AG04449 (cell line): ENCODE data around the gene ROPN1L.

Experiments
- CTCF ChIA-PET: fragments of 350-600 bp; formaldehyde crosslinking; extraction: SDS; loops from one replicate; lab custom pipeline; 2021; ENCODE audit warnings: antibody characterized with exemption; lab: Yijun Ruan, JAX
- POLR2A ChIA-PET: fragments of 400-600, 350-600 bp; formaldehyde crosslinking; extraction: SDS; loops from one replicate; lab custom pipeline; 2020; ENCODE audit warnings: antibody characterized with exemption, inconsistent platforms; lab: Yijun Ruan, JAX
- DNase-seq: peaks from one replicate; pipeline ENCODE4 v3.0.0-alpha.2; 2010; ENCODE audit warnings: low read depth, low spot score
- H3K4me3 ChIP-seq: 2 replicates; pipeline ENCODE4 v1.5.1; 2011; ENCODE audit warnings: low read depth, mild to moderate bottlenecking, control low read depth, low read length
- CTCF ChIP-seq: IDR thresholded peaks from one replicate; pipeline ENCODE4 v1.5.1; 2011; ENCODE audit warnings: mild to moderate bottlenecking, moderate library complexity, low read length, control low read depth, inconsistent platforms; ENCODE audit not compliant: insufficient read depth; ENCODE audit errors: missing control alignments

ROPN1L gene

GRCh38 chr5:10479154-10479721 is 37.6 kb downstream of the ROPN1L start:
- no peak for DNase-seq
- H3K4me3 ChIP-seq = no peak overlapping the region
- CTCF ChIA-PET = interaction anchor here (1.1 kb wide), 1 partner anchor 24 kb away, joined by 5 read pairs; no protein-coding TSS in a partner anchor
- TF ChIP-seq CTCF = no peak
- POLR2A ChIA-PET = interaction anchor here (1.1 to 1.3 kb wide), 3 partner anchors 46 to 78 kb away, joined by 3 read pairs; no protein-coding TSS in a partner anchor

- no peak for TF ChIP-seq CTCF
- no peak for DNase-seq
- CTCF ChIA-PET = interaction anchor here (1.1 to 1.4 kb wide), 2 partner anchors 28 to 147 kb away, joined by 3 to 7 read pairs; no protein-coding TSS in a partner anchor
- no peak overlapping the region for H3K4me3 ChIP-seq
- POLR2A ChIA-PET = interaction anchor here (1.3 kb wide), 1 partner anchor 77 kb away, joined by 3 read pairs; no protein-coding TSS in a partner anchor
Measured at GRCh38 chr5:10480237-10480985, 38.7 kb downstream of the ROPN1L start.

GRCh38 chr5:10481241-10481935 is 39.7 kb downstream of the ROPN1L start:
- POLR2A ChIA-PET = no interaction called here
- CTCF ChIA-PET = interaction anchor here (1.4 kb wide), 1 partner anchor 29 kb away, joined by 7 read pairs; no protein-coding TSS in a partner anchor
- TF ChIP-seq CTCF = no peak

GRCh38 chr5:10482791-10483530 is 41.3 kb downstream of the ROPN1L start:
- TF ChIP-seq CTCF = no peak
- H3K4me3 ChIP-seq = no peak overlapping the region
- CTCF ChIA-PET = no interaction called here
- POLR2A ChIA-PET = no interaction called here
- DNase-seq = no peak

More at GRCh38 chr5:10481241-10481935, 39.7 kb downstream of the ROPN1L start:
- H3K4me3 ChIP-seq = no peak overlapping the region
- no peak for DNase-seq

- no peak for TF ChIP-seq CTCF
- DNase-seq = no peak
- H3K4me3 ChIP-seq = no peak overlapping the region
- ChIA-PET CTCF (interaction anchor here (0.8 to 2.1 kb wide), 2 partner anchors 30 to 143 kb away, joined by 3 to 7 read pairs; no protein-coding TSS in a partner anchor), POLR2A (interaction anchor here (0.8 to 1.0 kb wide), 2 partner anchors 72 to 75 kb away, joined by 3 to 5 read pairs; no protein-coding TSS in a partner anchor)
Measured at GRCh38 chr5:10484774-10485141, 43.1 kb downstream of the ROPN1L start.
